Measurements from ENCODE around the gene MS4A1.

DNA sequence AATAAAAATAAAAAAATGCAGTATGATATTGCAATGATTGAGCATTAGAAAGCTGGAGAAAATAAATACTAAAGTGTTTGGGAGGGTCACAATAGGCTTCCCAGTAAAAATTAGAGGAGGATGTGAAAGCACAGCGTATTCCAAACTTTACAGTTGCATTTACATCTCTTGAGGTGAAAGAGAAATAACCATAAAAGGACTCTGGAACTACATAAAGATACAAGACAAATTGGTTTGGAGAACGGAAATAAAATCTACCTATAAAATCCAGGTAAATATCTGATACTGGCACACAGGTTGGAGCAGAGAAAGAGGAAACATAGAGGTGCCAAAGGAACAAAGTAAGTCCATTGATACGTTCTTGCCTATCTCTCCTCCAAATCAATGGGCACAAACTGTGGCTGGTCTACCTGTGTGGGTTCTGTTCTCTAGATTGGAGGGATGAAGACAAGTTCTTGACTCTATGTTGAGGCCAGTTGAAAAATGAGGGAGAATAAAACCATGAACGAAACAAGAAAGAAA, 36.9 kb downstream of the MS4A1 start, which contains the start of gene MS4A12:
- TF ChIP-seq, protein P1, sequence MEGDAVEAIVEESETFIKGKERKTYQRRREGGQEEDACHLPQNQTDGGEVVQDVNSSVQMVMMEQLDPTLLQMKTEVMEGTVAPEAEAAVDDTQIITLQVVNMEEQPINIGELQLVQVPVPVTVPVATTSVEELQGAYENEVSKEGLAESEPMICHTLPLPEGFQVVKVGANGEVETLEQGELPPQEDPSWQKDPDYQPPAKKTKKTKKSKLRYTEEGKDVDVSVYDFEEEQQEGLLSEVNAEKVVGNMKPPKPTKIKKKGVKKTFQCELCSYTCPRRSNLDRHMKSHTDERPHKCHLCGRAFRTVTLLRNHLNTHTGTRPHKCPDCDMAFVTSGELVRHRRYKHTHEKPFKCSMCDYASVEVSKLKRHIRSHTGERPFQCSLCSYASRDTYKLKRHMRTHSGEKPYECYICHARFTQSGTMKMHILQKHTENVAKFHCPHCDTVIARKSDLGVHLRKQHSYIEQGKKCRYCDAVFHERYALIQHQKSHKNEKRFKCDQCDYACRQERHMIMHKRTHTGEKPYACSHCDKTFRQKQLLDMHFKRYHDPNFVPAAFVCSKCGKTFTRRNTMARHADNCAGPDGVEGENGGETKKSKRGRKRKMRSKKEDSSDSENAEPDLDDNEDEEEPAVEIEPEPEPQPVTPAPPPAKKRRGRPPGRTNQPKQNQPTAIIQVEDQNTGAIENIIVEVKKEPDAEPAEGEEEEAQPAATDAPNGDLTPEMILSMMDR (IDR thresholded peaks at IDR 0.05; ENCODE audit: poor library complexity): no peak
- TF ChIP-seq EZH2 (IDR thresholded peaks at IDR 0.05; ENCODE audit: borderline replicate concordance): no peak
- TF ChIP-seq EZH2phosphoT487 (IDR thresholded peaks at IDR 0.05; ENCODE audit: low read depth, severe bottlenecking, unreplicated experiment): no peak
